T-cell (primary cell): ENCODE data around the gene IDE. TPM values are rescaled to one million over a fixed set of nuclear protein-coding genes. Genes with fewer than 3 reads are reported as not detected.

Experiments
- ATAC-seq, 4 experiments: fragments of 200-7000 bp in 3 of 4; fragments of 150-1000 bp in 1 of 4; cut with Tn5 transposase; replicated peaks in 1 of 4; 1 replicate in 3 of 4; 2 replicates in 1 of 4; pipeline ENCODE4 v1.10.0; 2021; ENCODE audit warnings: moderate library complexity in 3 of 4, mild to moderate bottlenecking in 2 of 4, moderate number of reproducible peaks in 1 of 4
- CTCF ChIA-PET, 2 donors: fragments of 300-600 bp; sonication (Branson Sonifier 250); formaldehyde crosslinking; loops; one replicate each; lab custom pipeline; 2022; ENCODE audit warnings: antibody characterized with exemption in 2 of 2; lab: Charles Lee
- POLR2A ChIA-PET, 2 donors: fragments of 300-600 bp; sonication (Branson Sonifier 250); formaldehyde crosslinking; loops; one replicate each; lab custom pipeline; 2022; ENCODE audit warnings: antibody characterized with exemption in 2 of 2; lab: Charles Lee
- DNase-seq, 35 experiments: peaks; one replicate each; pipeline versions ENCODE4 v3.0.0 to v3.0.0-alpha.2; 2013 to 2023
- H3K27ac ChIP-seq: one replicate; pipeline ENCODE4 v1.5.1; 2013; ENCODE audit warnings: low read length
- H3K27me3 ChIP-seq, 2 experiments: replicated peaks in 1 of 2; 1 replicate in 1 of 2; 2 replicates in 1 of 2; pipeline versions ENCODE4 v1.6.1 to v1.7.0; 2013; ENCODE audit warnings: low read length in 1 of 2, mixed read lengths in 1 of 2; ENCODE audit not compliant: control insufficient read depth in 2 of 2, insufficient read depth in 2 of 2; ENCODE audit errors: extremely low read depth in 1 of 2
- H3K36me3 ChIP-seq, 2 donors: 1 replicate in 1 of 2; 2 replicates in 1 of 2; pipeline versions ENCODE4 v1.6.1 to v1.7.0; 2013; ENCODE audit warnings: low read length in 1 of 2; ENCODE audit not compliant: control insufficient read depth in 2 of 2, insufficient read depth in 1 of 2; ENCODE audit errors: extremely low read depth in 1 of 2
- H3K4me1 ChIP-seq, 2 experiments: 1 replicate in 1 of 2; 2 replicates in 1 of 2; pipeline versions ENCODE4 v1.6.1 to v1.7.0; 2013; ENCODE audit warnings: low read length in 2 of 2, mixed read lengths in 1 of 2; ENCODE audit not compliant: insufficient read depth in 2 of 2, control insufficient read depth in 1 of 2; ENCODE audit errors: extremely low read depth in 1 of 2
- H3K4me3 ChIP-seq, 2 donors: 1 replicate in 1 of 2; 2 replicates in 1 of 2; pipeline versions ENCODE4 v1.5.1 to v1.7.0; 2013; ENCODE audit warnings: mild to moderate bottlenecking in 2 of 2, low read length in 1 of 2, moderate library complexity in 1 of 2; ENCODE audit not compliant: control insufficient read depth in 1 of 2; ENCODE audit errors: extremely low read depth in 1 of 2
- H3K9me3 ChIP-seq: 2 replicates; pipeline ENCODE4 v1.7.0; 2013
- H3K27ac Mint-ChIP-seq, 2 donors: one replicate each; pipeline ENCODE4 v1.8.0; 2020 to 2021; ENCODE audit warnings: mild to moderate bottlenecking in 2 of 2, mixed read lengths in 2 of 2
- H3K27me3 Mint-ChIP-seq, 2 donors: one replicate each; pipeline ENCODE4 v1.8.0; 2021 to 2022; ENCODE audit warnings: mixed read lengths in 2 of 2
- H3K36me3 Mint-ChIP-seq: one replicate; pipeline ENCODE4 v1.8.0; 2021; ENCODE audit warnings: mixed read lengths
- H3K4me1 Mint-ChIP-seq, 3 donors: one replicate each; pipeline ENCODE4 v1.8.0; 2020 to 2022; ENCODE audit warnings: mixed read lengths in 3 of 3, mild to moderate bottlenecking in 1 of 3
- H3K4me3 Mint-ChIP-seq, 3 donors: one replicate each; pipeline ENCODE4 v1.8.0; 2020 to 2022; ENCODE audit warnings: mild to moderate bottlenecking in 3 of 3, mixed read lengths in 3 of 3, moderate library complexity in 3 of 3
- H3K9me3 Mint-ChIP-seq, 3 donors: one replicate each; pipeline ENCODE4 v1.8.0; 2020 to 2022; ENCODE audit warnings: mixed read lengths in 3 of 3
- WGBS: methylation state at CpG from one replicate; pipeline ENCODE4 v1.1.5; 2013; ENCODE audit warnings: missing lambda C conversion rate; ENCODE audit not compliant: insufficient coverage; 5-methylcytosine and 5-hydroxymethylcytosine counted together
- total RNA-seq, 35 experiments: library from RNA in 6 of 35; stranded (reverse) in 6 of 35; fragments of 120-200 nt in 1 of 35; gene quantifications; one replicate each; pipeline versions ENCODE4 v1.2.1 to v1.2.4 and lab custom pipeline; 2013 to 2026

The IDE gene
- total RNA-seq (10 to 100 TPM; 24.7 to 31.8 (median 27.2) TPM), total RNA-seq (lab: John Stamatoyannopoulos, UW) (20.1 to 145 (median 54.3) reads per million in 29 experiments)
- 29.4 TPM for total RNA-seq (2013)

DNA sequence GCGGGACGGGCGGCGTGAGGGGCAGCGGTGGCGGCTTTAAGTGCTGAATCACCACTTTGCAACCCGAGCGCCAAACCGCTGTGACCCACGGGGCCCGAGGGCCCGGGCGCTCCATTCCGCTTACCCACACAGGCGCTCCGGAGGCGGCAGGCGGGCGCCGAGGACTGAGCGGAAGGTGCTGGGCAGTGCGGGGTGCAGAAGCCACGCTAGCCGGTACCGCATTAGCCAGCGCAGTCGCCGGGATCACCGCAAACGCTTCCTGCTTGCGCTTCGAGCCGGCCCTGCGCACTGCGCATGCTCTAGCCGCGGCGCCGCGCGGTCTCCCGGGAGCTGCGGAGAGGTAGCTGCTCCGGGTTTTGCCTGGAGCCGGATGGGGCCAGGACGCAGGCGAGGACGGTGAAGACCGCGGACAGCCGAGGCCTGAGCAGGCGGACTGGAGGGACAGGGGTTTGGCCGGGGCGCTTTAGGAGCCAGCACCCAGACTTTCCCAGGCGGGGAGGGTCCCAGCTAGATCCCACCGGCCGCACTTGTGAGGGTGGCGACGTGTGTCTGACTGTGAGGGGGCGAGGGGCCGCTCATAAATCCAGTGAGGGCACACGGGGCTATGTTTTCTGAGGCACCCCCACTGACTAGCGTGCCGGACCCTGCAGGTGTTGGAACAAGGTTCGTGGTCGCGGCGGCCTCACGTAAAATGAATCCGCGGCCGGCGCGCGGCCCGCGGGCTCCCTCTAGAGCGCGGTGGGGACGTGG lies at the start of gene IDE:
IDE (minus strand) TSS at position 296 of the 750 bp plus-strand sequence; CDS start at position 222, 74 bp downstream.
- Histone ChIP-seq H3K4me1 (peaks cover 6 to 16% of the 10 kb centered on the region in 2 experiments), H3K36me3 (no peaks in the 10 kb centered on the region), H3K27me3 (no peaks in the 10 kb centered on the region), H3K9me3 (no peaks in the 10 kb centered on the region), H3K27ac (peak within 1 kb of the TSS; percentile 81), H3K4me3 (peak within 1 kb of the TSS; percentile 86 to 90)
- Mint-ChIP-seq H3K9me3 (no peaks in the 10 kb centered on the region), H3K27ac (peak within 1 kb of the TSS; percentile 85 to 90), H3K4me3 (peak within 1 kb of the TSS; percentile 73 to 86 (median 80)), H3K4me1 (peaks cover 34 to 41% (median 38%) of the 10 kb centered on the region in 3 donors), H3K27me3 (no peaks in the 10 kb centered on the region), H3K36me3 (peaks cover 4% of the 10 kb centered on the region)
- under 1% methylated on average over 78 of the region's 80 CpGs for WGBS
- CTCF ChIA-PET: interaction anchor here (0.6 to 3.3 kb wide), 10 partner anchors 8 to 283 kb away, joined by 3 to 61 read pairs (median 6); partner anchors contain the start of genes CPEB3 (in 1 of the 2) and MARCHF5 (in 1 of the 2)
- peak; percentile 52 to 87 (median 70) for DNase-seq
- ATAC-seq: peak; percentile 79 to 82 (median 80)
- POLR2A ChIA-PET: interaction anchor here in 1 of 2 donors (1.0 to 1.2 kb wide), 2 partner anchors 19 to 275 kb away, joined by 3 to 4 read pairs; partner anchors contain the start of genes EXOC6 and KIF11

DNA sequence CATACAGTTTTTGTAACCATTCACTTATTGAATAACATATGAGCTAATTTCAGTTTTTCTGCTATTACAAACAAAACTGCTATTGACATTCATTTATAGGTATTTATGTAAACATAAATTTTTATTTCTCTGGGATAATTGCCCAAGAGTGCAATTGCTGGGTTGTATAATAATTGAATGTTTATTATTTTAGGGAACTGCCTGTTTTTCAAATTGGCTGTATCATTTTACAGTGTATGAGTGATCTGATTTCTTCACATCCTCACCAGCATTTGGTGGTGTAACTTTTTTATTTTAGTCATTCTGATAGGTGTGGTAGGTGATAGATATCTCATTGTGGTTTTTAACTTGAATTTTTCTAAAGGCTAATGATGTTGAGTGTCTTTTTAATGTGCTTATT lies 45.5 kb upstream of the IDE start:
- no peak for DNase-seq
- peaks cover 0 to 2% (median 0%) of the 10 kb centered on the region in 3 donors for H3K4me1 Mint-ChIP-seq
- H3K4me3 ChIP-seq: no peak overlapping the region
- ChIA-PET POLR2A (no interaction called here), CTCF (interaction anchor here in 1 of 2 donors (0.7 kb wide), 1 partner anchor 509 kb away, joined by 3 read pairs; no protein-coding TSS in a partner anchor)
- no peak for ATAC-seq
- H3K36me3 ChIP-seq: no peaks in the 10 kb centered on the region
- no peak overlapping the region for H3K27ac Mint-ChIP-seq
- no peaks in the 10 kb centered on the region for H3K27me3 ChIP-seq
- H3K4me3 Mint-ChIP-seq: no peak overlapping the region
- H3K4me1 ChIP-seq: peaks cover 0 to 4% of the 10 kb centered on the region in 2 experiments
- no peaks in the 10 kb centered on the region for H3K27me3 Mint-ChIP-seq
- H3K9me3 ChIP-seq: no peaks in the 10 kb centered on the region
- no peak overlapping the region for H3K27ac ChIP-seq
- H3K36me3 Mint-ChIP-seq: peaks cover 13% of the 10 kb centered on the region
- peaks cover 0 to under 1% (median 0%) of the 10 kb centered on the region in 3 donors for H3K9me3 Mint-ChIP-seq

DNA sequence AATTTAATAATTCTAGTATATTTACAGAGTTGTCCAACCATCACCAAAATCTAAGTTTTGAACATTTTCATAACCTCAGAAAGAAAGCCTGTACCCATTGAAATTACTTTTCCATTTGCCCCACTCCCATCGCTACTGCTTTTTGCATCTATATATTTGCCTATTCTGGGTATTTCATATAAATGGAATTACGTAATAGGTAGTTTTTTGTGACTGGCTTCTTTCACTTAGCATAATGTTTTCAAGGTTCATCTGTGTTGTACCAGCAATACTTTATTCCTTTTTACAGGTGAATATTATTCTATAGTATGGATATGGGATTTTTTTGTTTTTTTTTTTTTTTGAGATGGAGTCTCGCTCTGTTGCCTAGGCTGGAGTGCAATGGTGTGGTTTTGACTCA lies 41.6 kb upstream of the IDE start:
- Mint-ChIP-seq H3K4me3 (no peak overlapping the region), H3K4me1 (peaks cover 0 to 2% (median 0%) of the 10 kb centered on the region in 3 donors), H3K27ac (no peak overlapping the region), H3K36me3 (peaks cover 10% of the 10 kb centered on the region), H3K27me3 (no peaks in the 10 kb centered on the region), H3K9me3 (no peaks in the 10 kb centered on the region)
- Histone ChIP-seq H3K27me3 (no peaks in the 10 kb centered on the region), H3K36me3 (no peaks in the 10 kb centered on the region), H3K9me3 (no peaks in the 10 kb centered on the region), H3K4me3 (no peak overlapping the region), H3K4me1 (peaks cover 0 to 4% of the 10 kb centered on the region in 2 experiments), H3K27ac (no peak overlapping the region)
- no CpG with 5 or more reads among the region's 3 CpGs for WGBS
- ATAC-seq: no peak
- CTCF ChIA-PET: interaction anchor here in 1 of 2 donors (0.5 to 0.7 kb wide), 2 partner anchors 14 to 138 kb away, joined by 3 read pairs; no protein-coding TSS in a partner anchor
- POLR2A ChIA-PET: no interaction called here
- no peak for DNase-seq

- POLR2A ChIA-PET: no interaction called here
- ATAC-seq: no peak
- Mint-ChIP-seq H3K27ac (peak overlapping the region in 1 of 2 donors; percentile 9), H3K9me3 (no peaks in the 10 kb centered on the region), H3K4me3 (no peak overlapping the region), H3K27me3 (no peaks in the 10 kb centered on the region), H3K36me3 (peaks cover 8% of the 10 kb centered on the region), H3K4me1 (peaks cover 24 to 34% (median 30%) of the 10 kb centered on the region in 3 donors)
- H3K4me3 ChIP-seq: no peak overlapping the region
- H3K9me3 ChIP-seq: no peaks in the 10 kb centered on the region
- no CpG with 5 or more reads among the region's 2 CpGs for WGBS
- H3K4me1 ChIP-seq: peaks cover 5 to 8% of the 10 kb centered on the region in 2 experiments
- no peak for DNase-seq
- CTCF ChIA-PET: no interaction called here
- no peaks in the 10 kb centered on the region for H3K36me3 ChIP-seq
- no peak overlapping the region for H3K27ac ChIP-seq
- no peaks in the 10 kb centered on the region for H3K27me3 ChIP-seq
Observed at GRCh38 chr10:92604841-92605240, 30.9 kb upstream of the IDE start.

- Histone ChIP-seq H3K36me3 (no peaks in the 10 kb centered on the region), H3K4me1 (peaks cover 12 to 16% of the 10 kb centered on the region in 2 experiments), H3K4me3 (no peak overlapping the region), H3K27ac (no peak overlapping the region), H3K27me3 (no peaks in the 10 kb centered on the region), H3K9me3 (no peaks in the 10 kb centered on the region)
- Mint-ChIP-seq H3K4me1 (peaks cover 21 to 39% (median 21%) of the 10 kb centered on the region in 3 donors), H3K27ac (peak overlapping the region in 1 of 2 donors; percentile 5), H3K9me3 (no peaks in the 10 kb centered on the region), H3K27me3 (no peaks in the 10 kb centered on the region), H3K36me3 (no peaks in the 10 kb centered on the region), H3K4me3 (no peak overlapping the region)
- DNase-seq (no peak), ATAC-seq (no peak)
- POLR2A ChIA-PET: interaction anchor here in 1 of 2 donors (0.7 kb wide), 1 partner anchor 14 kb away, joined by 3 read pairs; no protein-coding TSS in a partner anchor
- 100% methylated on average over 1 of the region's 1 CpG for WGBS
- CTCF ChIA-PET: interaction anchor here in 1 of 2 donors (0.8 kb wide), 1 partner anchor 27 kb away, joined by 3 read pairs; no protein-coding TSS in a partner anchor
Observed at GRCh38 chr10:92598321-92598720, 24.4 kb upstream of the IDE start.

DNA sequence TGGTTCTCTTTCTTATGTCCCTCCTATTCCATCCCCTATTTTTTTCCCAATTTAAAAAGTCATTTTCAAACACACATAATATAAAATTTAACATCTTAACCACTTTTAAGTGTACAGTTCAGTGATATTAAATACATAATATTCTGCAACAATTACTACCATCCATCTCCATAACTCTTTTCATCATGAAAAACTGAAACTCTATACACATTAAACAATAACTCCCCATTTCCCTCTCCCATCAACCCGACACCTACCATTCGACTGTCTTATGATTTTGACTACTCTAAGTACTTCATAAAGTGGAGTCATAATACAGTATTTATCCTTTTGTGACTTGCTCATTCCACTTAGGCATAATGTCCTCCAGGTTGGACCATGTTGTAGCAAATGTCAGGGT lies 21.6 kb upstream of the IDE start:
- H3K27me3 ChIP-seq: no peaks in the 10 kb centered on the region
- H3K4me1 ChIP-seq: peaks cover 20 to 33% of the 10 kb centered on the region in 2 experiments
- no peak for ATAC-seq
- H3K36me3 ChIP-seq: no peaks in the 10 kb centered on the region
- H3K4me3 Mint-ChIP-seq: peak overlapping the region in 2 of 3 donors; percentile 11 to 99
- no peaks in the 10 kb centered on the region for H3K9me3 ChIP-seq
- no peaks in the 10 kb centered on the region for H3K36me3 Mint-ChIP-seq
- H3K27ac Mint-ChIP-seq: no peak overlapping the region
- no peaks in the 10 kb centered on the region for H3K9me3 Mint-ChIP-seq
- POLR2A ChIA-PET: no interaction called here
- WGBS: no CpG with 5 or more reads among the region's 2 CpGs
- no peaks in the 10 kb centered on the region for H3K27me3 Mint-ChIP-seq
- CTCF ChIA-PET: interaction anchor here in 1 of 2 donors (0.6 kb wide), 1 partner anchor 802 kb away, joined by 3 read pairs; no protein-coding TSS in a partner anchor
- no peak for DNase-seq
- H3K27ac ChIP-seq: no peak overlapping the region
- peaks cover 28 to 47% (median 29%) of the 10 kb centered on the region in 3 donors for H3K4me1 Mint-ChIP-seq
- H3K4me3 ChIP-seq: no peak overlapping the region
